PC-3 (cell line): ENCODE data around the gene ZNF513. TPM values are rescaled to one million over a fixed set of nuclear protein-coding genes. Genes with fewer than 3 reads are reported as not detected.

Experiments
- ATAC-seq: fragments of 200-7000 bp; cut with Tn5 transposase; 2 replicates; pipeline ENCODE4 v1.9.1; 2020; ENCODE audit warnings: mild to moderate bottlenecking, moderate library complexity
- BruUV-seq: library from RNA; stranded (reverse); fragments of 400-500 nt; replicated peaks from 2 replicates; lab custom pipeline; 2021; lab: Mats Ljungman, UMichigan
- CTCF ChIA-PET: fragments of 300-600 bp; sonication (Branson Sonifier 250); formaldehyde crosslinking; loops from one replicate; lab custom pipeline; 2022; ENCODE audit warnings: antibody characterized with exemption; lab: Charles Lee
- POLR2A ChIA-PET: fragments of 300-600 bp; sonication (Branson Sonifier 250); formaldehyde crosslinking; loops from one replicate; lab custom pipeline; 2022; ENCODE audit warnings: antibody characterized with exemption; ENCODE audit not compliant: unreplicated experiment; lab: Charles Lee
- DNase-seq: peaks from one replicate; pipeline ENCODE4 v3.0.0-alpha.2; 2015
- H2AFZ ChIP-seq: fragments of 300-600 bp; sonication (generic); 2 replicates; pipeline ENCODE4 v1.6.0; 2016; ENCODE audit warnings: antibody characterized with exemption, low read length
- H3F3A ChIP-seq: fragments of 300-600 bp; sonication (generic); one replicate; pipeline ENCODE4 v1.6.0; 2017; ENCODE audit warnings: antibody characterized with exemption, low read length, control low read depth, mild to moderate bottlenecking; ENCODE audit not compliant: unreplicated experiment
- H3K27ac ChIP-seq: fragments of 300-600 bp; sonication (generic); 2 replicates; pipeline ENCODE4 v1.5.1; 2016; ENCODE audit warnings: mild to moderate bottlenecking, low read length
- H3K27me3 ChIP-seq: fragments of 300-600 bp; sonication (generic); 2 replicates; pipeline ENCODE4 v1.6.1; 2016; ENCODE audit warnings: low read length, mixed read lengths
- H3K36me3 ChIP-seq: fragments of 300-600 bp; sonication (generic); 2 replicates; pipeline ENCODE4 v1.6.1; 2016; ENCODE audit warnings: low read depth, mixed run types, low read length, mixed read lengths
- H3K4me1 ChIP-seq: fragments of 300-600 bp; sonication (generic); 2 replicates; pipeline ENCODE4 v1.5.1; 2016; ENCODE audit warnings: low read length; ENCODE audit not compliant: insufficient read depth
- H3K4me2 ChIP-seq: fragments of 300-600 bp; sonication (generic); 2 replicates; pipeline ENCODE4 v1.6.0; 2016; ENCODE audit warnings: low read length
- H3K4me3 ChIP-seq: fragments of 300-600 bp; sonication (generic); 2 replicates; pipeline ENCODE4 v1.5.1; 2016; ENCODE audit warnings: mild to moderate bottlenecking, low read length, mixed read lengths
- H3K79me2 ChIP-seq: fragments of 300-600 bp; sonication (generic); 2 replicates; pipeline ENCODE4 v1.6.1; 2017; ENCODE audit warnings: low read length, mixed read lengths
- H3K9ac ChIP-seq: fragments of 300-600 bp; sonication (generic); 2 replicates; pipeline ENCODE4 v1.6.0; 2016; ENCODE audit warnings: mild to moderate bottlenecking, low read length
- H3K9me2 ChIP-seq: fragments of 300-600 bp; sonication (generic); replicated peaks from 2 replicates; pipeline ENCODE4 v1.6.1; 2016; ENCODE audit warnings: mixed run types, low read length, mixed read lengths
- H3K9me3 ChIP-seq: fragments of 300-600 bp; sonication (generic); 2 replicates; pipeline ENCODE4 v1.6.1; 2016; ENCODE audit warnings: low read length, mixed read lengths
- H4K20me1 ChIP-seq: fragments of 300-600 bp; sonication (generic); 2 replicates; pipeline ENCODE4 v1.6.1; 2016; ENCODE audit warnings: low read length, mixed read lengths
- CTCF ChIP-seq: fragments of 300-600 bp; sonication (generic); conservative IDR thresholded peaks from 2 replicates; pipeline ENCODE4 v1.5.1; 2017; ENCODE audit warnings: antibody characterized with exemption, low read depth, mild to moderate bottlenecking, low read length
- EZH2 ChIP-seq: fragments of 300-600 bp; sonication (generic); IDR thresholded peaks from one replicate; pipeline ENCODE4 v1.6.1; 2017; ENCODE audit warnings: antibody characterized with exemption, mild to moderate bottlenecking, low read length; ENCODE audit not compliant: unreplicated experiment
- EZH2phosphoT487 ChIP-seq: fragments of 300-600 bp; sonication (generic); IDR thresholded peaks from 2 replicates; pipeline ENCODE4 v1.6.1; 2018; ENCODE audit warnings: mild to moderate bottlenecking, antibody characterized with exemption, low read length, borderline replicate concordance
- intact Hi-C: fragments of 100-400 bp; cut with micrococcal nuclease; formaldehyde crosslinking; loops from 2 replicates; pipeline ENCODE4 v1.9.0; 2023
- total RNA-seq: library from RNA; depleted of rRNA; stranded (reverse); fragments of >200 nt; gene quantifications from 2 replicates; pipeline ENCODE4 v1.2.3, GENCODE V29; 2014

The ZNF513 gene
- total RNA-seq, 1 experiment from 2014 or later: 7.4 TPM

GRCh38 chr2:27407798-27408491 lies 27.4 kb upstream of the ZNF513 start:
- Histone ChIP-seq H2AFZ (no peak overlapping the region), H3K9ac (peak overlapping the region; percentile 91), H3K4me3 (peak overlapping the region; percentile 77), H3K36me3 (peaks cover 3% of the 10 kb centered on the region; the same call in 1 of the 2 replicates), H3K27ac (no peak overlapping the region), H4K20me1 (peaks cover 27% of the 10 kb centered on the region), H3K9me3 (no peaks in the 10 kb centered on the region), H3K9me2 (no peaks in the 10 kb centered on the region), H3K79me2 (peaks cover 64% of the 10 kb centered on the region), H3K4me2 (peak overlapping the region; percentile 96), H3F3A (no peaks in the 10 kb centered on the region), H3K4me1 (peaks cover 21% of the 10 kb centered on the region; the same call in 1 of the 2 replicates), H3K27me3 (no peaks in the 10 kb centered on the region)
- POLR2A ChIA-PET: interaction anchor here (0.6 to 0.7 kb wide), 2 partner anchors 21 to 163 kb away, joined by 4 to 6 read pairs; partner anchors contain the start of gene NRBP1
- intact Hi-C loops: loop anchor here (1.0 to 10.0 kb wide), 3 partner anchors 221 to 275 kb away; partner anchors contain the start of genes CCDC121 and GPN1
- peak; percentile 72 for DNase-seq
- no TSS peak for BruUV-seq
- ATAC-seq: no peak
- TF ChIP-seq EZH2 (no peak), CTCF (peak; percentile 71)
- CTCF ChIA-PET: interaction anchor here (0.6 to 1.0 kb wide), 2 partner anchors 22 to 48 kb away, joined by 3 to 5 read pairs; no protein-coding TSS in a partner anchor

- Histone ChIP-seq H3F3A (no peaks in the 10 kb centered on the region), H3K27me3 (no peaks in the 10 kb centered on the region), H2AFZ (no peak overlapping the region), H3K36me3 (peaks cover 10% of the 10 kb centered on the region; the same call in 1 of the 2 replicates), H3K9ac (no peak overlapping the region), H3K4me3 (no peak overlapping the region), H3K27ac (no peak overlapping the region), H3K9me2 (no peaks in the 10 kb centered on the region), H3K4me1 (no peaks in the 10 kb centered on the region), H4K20me1 (peaks cover 32% of the 10 kb centered on the region), H3K9me3 (no peaks in the 10 kb centered on the region), H3K4me2 (no peak overlapping the region), H3K79me2 (peaks cover 99% of the 10 kb centered on the region)
- ChIA-PET CTCF (no interaction called here), POLR2A (interaction anchor here (0.6 kb wide), 1 partner anchor 56 kb away, joined by 6 read pairs; no protein-coding TSS in a partner anchor)
- DNase-seq: no peak
- no TSS peak for BruUV-seq
- no peak for TF ChIP-seq EZH2
- no peak for TF ChIP-seq CTCF
- no peak for TF ChIP-seq EZH2phosphoT487
- ATAC-seq: no peak
- intact Hi-C loops: loop anchor here (10.0 kb wide), 1 partner anchor 254 kb away; no protein-coding TSS in a partner anchor
Observed at GRCh38 chr2:27400348-27401135, 20.0 kb upstream of the ZNF513 start.
